Activated B cell treated with CpG ODN at 0.5 μM for 24 hours (primary cell): ENCODE data around the gene PDRG1. TPM values are rescaled to one million over a fixed set of nuclear protein-coding genes. Genes with fewer than 3 reads are reported as not detected.

Experiments
- ATAC-seq: fragments of 200-7000 bp; cut with Tn5 transposase; one replicate; pipeline ENCODE4 v1.10.0; 2021; ENCODE audit warnings: low read depth, mild to moderate bottlenecking, moderate library complexity
- CTCF ChIA-PET: fragments of 350-600 bp; sonication (Branson Sonifier 250); formaldehyde crosslinking; loops from one replicate; lab custom pipeline; 2021; ENCODE audit warnings: antibody characterized with exemption; lab: Charles Lee
- POLR2A ChIA-PET: fragments of 350-600 bp; sonication (Branson Sonifier 250); formaldehyde crosslinking; loops from one replicate; lab custom pipeline; 2021; ENCODE audit warnings: antibody characterized with exemption; lab: Charles Lee
- DNase-seq: peaks from one replicate; pipeline ENCODE4 v3.0.0; 2022
- H3K27ac Mint-ChIP-seq: one replicate; pipeline ENCODE4 v1.8.0; 2020; ENCODE audit warnings: mixed read lengths
- H3K27me3 Mint-ChIP-seq: one replicate; pipeline ENCODE4 v1.8.0; 2021; ENCODE audit warnings: mixed read lengths
- H3K36me3 Mint-ChIP-seq: one replicate; pipeline ENCODE4 v1.8.0; 2021; ENCODE audit warnings: low read depth, mixed read lengths
- H3K4me1 Mint-ChIP-seq: one replicate; pipeline ENCODE4 v1.8.0; 2021; ENCODE audit warnings: mixed read lengths
- H3K4me3 Mint-ChIP-seq: one replicate; pipeline ENCODE4 v1.8.0; 2020; ENCODE audit warnings: mild to moderate bottlenecking, mixed read lengths
- H3K9me3 Mint-ChIP-seq: one replicate; pipeline ENCODE4 v1.8.0; 2020; ENCODE audit warnings: mixed read lengths
- CTCF ChIP-seq: fragments of 200-600 bp; IDR thresholded peaks from one replicate; pipeline ENCODE4 v1.8.0; 2022; ENCODE audit warnings: antibody characterized with exemption, mild to moderate bottlenecking
- intact Hi-C: fragments of 100-400 bp; cut with micrococcal nuclease; formaldehyde crosslinking; loops from one replicate; pipeline ENCODE4 v1.15.1; 2024
- total RNA-seq: library from RNA; stranded (reverse); gene quantifications from 2 replicates; pipeline ENCODE4 v1.2.3, GENCODE V29; 2022

Gene PDRG1
- total RNA-seq, 1 donor from 2014 or later, result 16.4 TPM

GRCh38 chr20:31962761-31963160, 10.9 kb upstream of the PDRG1 start:
- POLR2A ChIA-PET, result no interaction called here

GRCh38 chr20:31956556-31957526, 5.0 kb upstream of the PDRG1 start:
- Mint-ChIP-seq H3K36me3 (peaks cover under 1% of the 10 kb centered on the region), H3K27me3 (peaks cover 20% of the 10 kb centered on the region), H3K27ac (no peak overlapping the region), H3K4me3 (no peak overlapping the region), H3K9me3 (no peaks in the 10 kb centered on the region), H3K4me1 (peaks cover 5% of the 10 kb centered on the region)
- ChIA-PET CTCF (interaction anchor here (1.0 kb wide), 1 partner anchor 104 kb away, joined by 4 read pairs; no protein-coding TSS in a partner anchor), POLR2A (interaction anchor here (0.6 to 0.7 kb wide), 2 partner anchors 9 to 14 kb away, joined by 3 read pairs; no protein-coding TSS in a partner anchor)
- TF ChIP-seq CTCF, result no peak
- no peak for ATAC-seq
- intact Hi-C loops, result loop anchor here (10.0 kb wide), 1 partner anchor 248 kb away; the partner anchor contains the start of genes PLAGL2 and POFUT1
- DNase-seq, result no peak

More at GRCh38 chr20:31962761-31963160, 10.9 kb upstream of the PDRG1 start:
- TF ChIP-seq CTCF, result no peak
- H3K27ac Mint-ChIP-seq, result no peak overlapping the region
- H3K4me1 Mint-ChIP-seq, result peaks cover 7% of the 10 kb centered on the region
- no peak overlapping the region for H3K4me3 Mint-ChIP-seq
- DNase-seq (no peak), ATAC-seq (no peak)
- no peaks in the 10 kb centered on the region for H3K36me3 Mint-ChIP-seq
- intact Hi-C loops, result no loop called here
- CTCF ChIA-PET, result interaction anchor here (1.3 kb wide), 1 partner anchor 128 kb away, joined by 4 read pairs; no protein-coding TSS in a partner anchor
- peaks cover 31% of the 10 kb centered on the region for H3K27me3 Mint-ChIP-seq
- H3K9me3 Mint-ChIP-seq, result no peaks in the 10 kb centered on the region

- intact Hi-C loops, result loop anchor here (5.0 to 10.0 kb wide), 2 partner anchors 153 to 250 kb away; partner anchors contain the start of genes PLAGL2, POFUT1 and TM9SF4
- no peak for TF ChIP-seq CTCF
- Mint-ChIP-seq H3K27me3 (peaks cover 14% of the 10 kb centered on the region), H3K9me3 (no peaks in the 10 kb centered on the region), H3K36me3 (peaks cover 13% of the 10 kb centered on the region), H3K27ac (no peak overlapping the region), H3K4me1 (peaks cover 25% of the 10 kb centered on the region), H3K4me3 (no peak overlapping the region)
- CTCF ChIA-PET, result interaction anchor here (1.0 to 6.6 kb wide), 3 partner anchors 9 to 108 kb away, joined by 3 to 126 read pairs (median 14); no protein-coding TSS in a partner anchor
- DNase-seq (no peak), ATAC-seq (no peak)
- POLR2A ChIA-PET, result no interaction called here
Measured at GRCh38 chr20:31954500-31954899, 2.7 kb upstream of the PDRG1 start.

- intact Hi-C loops, result loop anchor here (2.0 to 10.0 kb wide), 3 partner anchors 93 to 251 kb away; partner anchors contain the start of genes PLAGL2, POFUT1 and TM9SF4
- no peak for ATAC-seq
- ChIA-PET POLR2A (no interaction called here), CTCF (interaction anchor here (1.0 to 6.6 kb wide), 6 partner anchors 10 to 137 kb away, joined by 3 to 126 read pairs (median 12); no protein-coding TSS in a partner anchor)
- no peak for DNase-seq
- peaks cover 30% of the 10 kb centered on the region for H3K4me1 Mint-ChIP-seq
- H3K27ac Mint-ChIP-seq, result no peak overlapping the region
- TF ChIP-seq CTCF, result no peak
- no peaks in the 10 kb centered on the region for H3K9me3 Mint-ChIP-seq
- no peak overlapping the region for H3K4me3 Mint-ChIP-seq
- peaks cover 11% of the 10 kb centered on the region for H3K27me3 Mint-ChIP-seq
- H3K36me3 Mint-ChIP-seq, result peaks cover 19% of the 10 kb centered on the region
Measured at GRCh38 chr20:31953556-31954148, 1.8 kb upstream of the PDRG1 start.
